ENCODE data around the gene BTN1A1. TPM values are rescaled to one million over a fixed set of nuclear protein-coding genes. Genes with fewer than 3 reads are reported as not detected.

BTN1A1 gene
- total and polyA plus RNA-seq, 10 of the 15 experiments (the other 5 are each of a cell fraction or from before 2014, with no cell fraction given), result 0.05 to 2.2 (median 0.87) TPM

- in situ Hi-C loops (cut with MboI), result no loop called here
- intact Hi-C loops (cut with micrococcal nuclease; ENCODE audit: unreplicated experiment), result loop anchor here (1.0 to 2.0 kb wide), 4 partner anchors 11 to 46 kb away; no protein-coding TSS in a partner anchor
- Histone ChIP-seq H3K27ac (ENCODE audit: control insufficient read depth, insufficient read depth) (peak overlapping the region; percentile 88), H3K27me3 (replicated peaks in 1 of 2; ENCODE audit: control insufficient read depth in 2 of 2, insufficient read depth in 2 of 2, low read length in 1 of 2) (no peaks in the 10 kb centered on the region), H3K9me3 (replicated peaks; ENCODE audit: control insufficient read depth, insufficient read depth, low read length) (no peaks in the 10 kb centered on the region), H3K79me2 (ENCODE audit: control insufficient read depth, insufficient read depth, low read length) (peaks cover 5% of the 10 kb centered on the region), H3K4me3 (peak overlapping the region; percentile 57), H3K4me1 (ENCODE audit: control insufficient read depth, insufficient read depth, low read length) (peaks cover 6% of the 10 kb centered on the region), H4K20me1 (ENCODE audit: control insufficient read depth, insufficient read depth) (no peaks in the 10 kb centered on the region), H3K9ac (ENCODE audit: control insufficient read depth, insufficient read depth, low read length) (peak overlapping the region; percentile 79), H3K36me3 (ENCODE audit: control insufficient read depth in 2 of 2, insufficient read depth in 2 of 2, low read length in 1 of 2) (no peaks in the 10 kb centered on the region), H3K4me2 (ENCODE audit: control insufficient read depth, insufficient read depth) (peak overlapping the region; percentile 87), H2AFZ (ENCODE audit: control insufficient read depth, low read depth, low read length) (peak overlapping the region; percentile 85)
- BruUV-seq (replicated peaks), result no TSS peak
- RAD21 ChIA-PET (ENCODE audit: unreplicated experiment), result interaction anchor here (1.5 to 1.9 kb wide), 4 partner anchors 11 to 49 kb away, joined by 4 to 6 read pairs (median 4); no protein-coding TSS in a partner anchor
- ATAC-seq (peak; percentile 84), DNase-seq (ENCODE audit: low read depth, low spot score) (no peak), FAIRE-seq (no peak)
- CTCF ChIA-PET, result interaction anchor here (0.7 to 2.0 kb wide), 7 partner anchors 10 to 418 kb away, joined by 3 to 5 read pairs (median 3); no protein-coding TSS in a partner anchor
- POLR2A ChIA-PET, result interaction anchor here (3.5 to 4.7 kb wide), 2 partner anchors 12 to 46 kb away, joined by 16 read pairs; no protein-coding TSS in a partner anchor
- SMC1A ChIA-PET (ENCODE audit: uncharacterized antibody, unreplicated experiment), result interaction anchor here (0.7 to 2.4 kb wide), 7 partner anchors 12 to 48 kb away, joined by 3 to 12 read pairs (median 4); partner anchors contain the start of gene HMGN4
- 1% methylated on average over 18 of the region's 49 CpGs for WGBS (ENCODE audit: insufficient coverage, insufficient replicate concordance, low lambda C conversion rate, missing lambda C conversion rate)
- TF ChIP-seq CBX5 (IDR thresholded peaks at IDR 0.05; ENCODE audit: low read depth) (no peak), FOXM1 (IDR thresholded peaks at IDR 0.05; ENCODE audit: low read depth, low read length) (no peak), NFXL1 (IDR thresholded peaks at IDR 0.05; ENCODE audit: borderline replicate concordance) (no peak), PBX3 (IDR thresholded peaks at IDR 0.05; ENCODE audit: insufficient replicate concordance, low read depth, low read length) (no peak), E2F8 (IDR thresholded peaks at IDR 0.05; ENCODE audit: low read depth, partially characterized antibody) (no peak), ZZZ3 (IDR thresholded peaks at IDR 0.05; ENCODE audit: control insufficient read depth, insufficient read length, low read depth) (no peak), RCOR1 (conservative IDR thresholded peaks at IDR 0.05; ENCODE audit: low read depth, low read length) (no peak), RFX5 (IDR thresholded peaks at IDR 0.05; ENCODE audit: low read depth, low read length) (no peak), ZBTB4 (CRISPR knock-in tag; IDR thresholded peaks at IDR 0.05) (no peak), POLR2AphosphoS5 (IDR thresholded peaks at IDR 0.05; ENCODE audit: low read length) (no peak), HDGF (IDR thresholded peaks at IDR 0.05) (no peak), JUND (IDR thresholded peaks at IDR 0.05; ENCODE audit: low read depth, low read length) (no peak), RAD21 (IDR thresholded peaks at IDR 0.05; ENCODE audit: insufficient read depth, low read depth, low read length) (no peak)
- TF ChIP-seq, protein P1, sequence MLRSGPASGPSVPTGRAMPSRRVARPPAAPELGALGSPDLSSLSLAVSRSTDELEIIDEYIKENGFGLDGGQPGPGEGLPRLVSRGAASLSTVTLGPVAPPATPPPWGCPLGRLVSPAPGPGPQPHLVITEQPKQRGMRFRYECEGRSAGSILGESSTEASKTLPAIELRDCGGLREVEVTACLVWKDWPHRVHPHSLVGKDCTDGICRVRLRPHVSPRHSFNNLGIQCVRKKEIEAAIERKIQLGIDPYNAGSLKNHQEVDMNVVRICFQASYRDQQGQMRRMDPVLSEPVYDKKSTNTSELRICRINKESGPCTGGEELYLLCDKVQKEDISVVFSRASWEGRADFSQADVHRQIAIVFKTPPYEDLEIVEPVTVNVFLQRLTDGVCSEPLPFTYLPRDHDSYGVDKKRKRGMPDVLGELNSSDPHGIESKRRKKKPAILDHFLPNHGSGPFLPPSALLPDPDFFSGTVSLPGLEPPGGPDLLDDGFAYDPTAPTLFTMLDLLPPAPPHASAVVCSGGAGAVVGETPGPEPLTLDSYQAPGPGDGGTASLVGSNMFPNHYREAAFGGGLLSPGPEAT (IDR thresholded peaks at IDR 0.05; ENCODE audit: low read depth), result no peak; the same call in 1 of the 2 replicates
These were observed 20.9 kb downstream of the BTN1A1 start for GRCh38 chr6:26520850-26521599.

All from GM12878 (cell line).